Thyroid gland (tissue), 4 donors: ENCODE results near the gene APMAP.
"Not testable (repeated sequence)": the region's sequence is repeated elsewhere in the genome, so short reads cannot be mapped to it uniquely, and the experiment has no call there.

Experiments
- POLR2A ChIP-seq, 2 donors: fragments of 450-650 bp; IDR thresholded peaks; one replicate each; pipeline ENCODE4 v1.6.1; 2017; ENCODE audit warnings: antibody characterized with exemption in 2 of 2, mild to moderate bottlenecking in 2 of 2, moderate library complexity in 1 of 2
- TF ChIP-seq, protein P1 (sequence below), 6 experiments: fragments of 200-600 bp in 3 of 6; fragments of 450-650 bp in 3 of 6; sonication (generic) in 3 of 6; IDR thresholded peaks; one replicate each; pipeline ENCODE4 v1.5.1; 2016 to 2019; ENCODE audit warnings: antibody characterized with exemption in 6 of 6, mild to moderate bottlenecking in 2 of 6, inconsistent platforms in 1 of 6, moderate library complexity in 1 of 6

DNA sequence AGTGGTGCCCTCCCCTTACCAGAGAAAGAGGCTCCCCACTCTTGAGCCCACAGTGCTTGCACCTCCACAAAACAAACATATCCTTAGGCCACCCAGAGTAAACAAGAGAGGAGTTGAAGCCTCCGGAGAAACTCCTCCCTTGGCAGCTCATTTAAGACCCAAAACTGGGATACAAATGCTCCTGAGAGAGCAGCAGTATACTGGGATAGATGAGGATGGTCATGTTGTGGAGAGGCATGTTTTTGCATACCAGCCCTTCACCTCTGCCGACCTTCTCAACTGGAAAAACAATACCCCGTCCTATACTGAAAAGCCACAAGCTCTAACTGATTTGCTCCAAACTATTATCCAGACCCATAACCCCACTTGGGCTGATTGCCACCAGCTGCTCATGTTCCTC is 71.8 kb downstream of the APMAP start:
- TF ChIP-seq, protein P1, sequence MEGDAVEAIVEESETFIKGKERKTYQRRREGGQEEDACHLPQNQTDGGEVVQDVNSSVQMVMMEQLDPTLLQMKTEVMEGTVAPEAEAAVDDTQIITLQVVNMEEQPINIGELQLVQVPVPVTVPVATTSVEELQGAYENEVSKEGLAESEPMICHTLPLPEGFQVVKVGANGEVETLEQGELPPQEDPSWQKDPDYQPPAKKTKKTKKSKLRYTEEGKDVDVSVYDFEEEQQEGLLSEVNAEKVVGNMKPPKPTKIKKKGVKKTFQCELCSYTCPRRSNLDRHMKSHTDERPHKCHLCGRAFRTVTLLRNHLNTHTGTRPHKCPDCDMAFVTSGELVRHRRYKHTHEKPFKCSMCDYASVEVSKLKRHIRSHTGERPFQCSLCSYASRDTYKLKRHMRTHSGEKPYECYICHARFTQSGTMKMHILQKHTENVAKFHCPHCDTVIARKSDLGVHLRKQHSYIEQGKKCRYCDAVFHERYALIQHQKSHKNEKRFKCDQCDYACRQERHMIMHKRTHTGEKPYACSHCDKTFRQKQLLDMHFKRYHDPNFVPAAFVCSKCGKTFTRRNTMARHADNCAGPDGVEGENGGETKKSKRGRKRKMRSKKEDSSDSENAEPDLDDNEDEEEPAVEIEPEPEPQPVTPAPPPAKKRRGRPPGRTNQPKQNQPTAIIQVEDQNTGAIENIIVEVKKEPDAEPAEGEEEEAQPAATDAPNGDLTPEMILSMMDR (IDR thresholded peaks at IDR 0.05), result not testable (repeated sequence)
- TF ChIP-seq POLR2A (IDR thresholded peaks at IDR 0.05), result not testable (repeated sequence)
